HG03520 (cell line): ENCODE data around the gene TRMT112.

Experiments
- ATAC-seq: cut with Tn5 transposase; IDR thresholded peaks from one replicate; pipeline ENCODE4 v1.9.1; 2021; ENCODE audit warnings: mild to moderate bottlenecking, moderate library complexity; ENCODE audit not compliant: unreplicated experiment

TRMT112 gene

DNA sequence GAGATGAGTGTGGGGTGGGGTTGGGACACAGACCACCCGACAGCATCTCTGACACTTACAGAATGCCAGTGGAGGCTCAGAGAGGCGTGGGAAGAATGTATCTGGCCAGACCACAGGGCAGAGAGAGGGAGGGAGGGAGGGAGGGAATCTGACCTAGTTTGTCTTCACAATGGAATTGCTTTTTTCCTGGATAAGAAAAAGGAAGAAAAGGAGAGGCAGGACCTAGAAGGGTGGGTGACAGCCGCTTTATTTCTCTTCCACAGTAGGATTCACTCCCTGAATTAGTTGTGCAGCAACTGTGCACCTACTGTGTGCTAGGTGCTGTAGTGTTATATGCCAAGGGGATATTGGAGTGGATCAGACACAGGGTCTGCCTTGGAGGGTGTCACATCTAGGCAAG, 22.6 kb downstream of the TRMT112 start:
- no peak for ATAC-seq

DNA sequence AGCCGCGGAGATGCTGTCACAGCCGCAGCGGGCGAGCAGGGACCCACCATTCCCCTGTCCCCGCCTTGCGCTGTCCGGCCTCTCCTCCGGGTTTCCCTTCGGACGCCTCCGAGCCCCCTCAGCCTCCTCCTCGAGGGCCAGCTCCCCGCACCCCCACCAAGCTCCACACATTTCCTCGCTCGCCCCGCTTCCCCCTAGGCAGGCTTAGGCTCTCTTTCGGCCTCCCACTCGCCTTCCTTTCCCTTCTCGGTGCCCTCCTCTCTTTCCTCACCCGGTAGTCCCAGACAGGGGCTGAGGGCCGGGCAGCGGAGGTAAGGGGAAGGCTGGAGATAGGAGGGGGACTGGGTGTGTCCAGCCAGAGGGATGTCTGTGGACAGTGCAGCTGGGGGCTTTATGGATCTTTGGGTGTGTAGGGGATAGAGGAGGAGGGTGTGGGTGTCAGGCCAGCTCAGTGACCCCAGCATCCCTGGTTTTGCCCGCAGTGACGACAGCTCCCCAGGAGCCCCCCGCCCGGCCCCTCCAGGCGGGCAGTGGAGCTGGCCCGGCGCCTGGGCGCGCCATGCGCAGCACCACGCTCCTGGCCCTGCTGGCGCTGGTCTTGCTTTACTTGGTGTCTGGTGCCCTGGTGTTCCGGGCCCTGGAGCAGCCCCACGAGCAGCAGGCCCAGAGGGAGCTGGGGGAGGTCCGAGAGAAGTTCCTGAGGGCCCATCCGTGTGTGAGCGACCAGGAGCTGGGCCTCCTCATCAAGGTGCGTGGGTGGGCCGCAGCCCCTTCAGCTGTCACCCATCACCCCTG, 24.7 kb downstream of the TRMT112 start:
- ATAC-seq: no peak

DNA sequence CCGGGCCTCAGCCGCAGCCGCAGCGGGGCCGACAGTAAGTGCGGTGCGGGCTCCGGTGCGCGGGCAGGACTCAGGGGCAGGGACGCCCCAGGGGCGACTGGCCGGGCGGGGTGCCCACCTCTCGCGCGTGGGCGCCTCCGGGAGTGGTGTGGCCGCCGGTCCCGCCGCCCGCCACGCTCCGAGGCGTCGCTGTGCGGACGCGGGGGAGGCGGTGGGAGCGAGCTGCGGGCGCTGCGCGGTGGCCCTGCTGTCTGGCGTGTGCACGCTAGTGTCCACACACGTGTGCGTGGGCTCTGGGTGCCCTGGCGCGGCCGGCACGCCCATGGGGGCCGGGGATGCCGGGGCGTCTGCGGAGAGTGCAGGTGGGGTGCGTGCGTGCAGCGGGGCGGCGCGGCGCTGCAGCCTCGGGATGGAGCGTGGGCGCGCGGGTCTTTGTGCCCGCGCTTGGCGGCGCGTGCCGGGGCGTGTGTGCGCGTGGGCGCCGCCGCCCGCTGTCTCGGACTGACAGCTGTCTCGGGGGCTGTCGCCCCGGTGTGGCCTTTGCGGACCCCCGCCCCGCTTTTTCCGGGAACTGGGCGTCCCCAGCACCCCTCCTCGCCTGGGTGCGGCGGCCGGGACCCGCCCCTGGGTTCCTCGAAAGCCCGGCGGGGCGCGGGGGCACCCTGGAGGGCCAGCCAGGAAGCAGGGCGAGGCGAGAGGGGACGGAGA, 25.5 kb downstream of the TRMT112 start:
- ATAC-seq: no peak

DNA sequence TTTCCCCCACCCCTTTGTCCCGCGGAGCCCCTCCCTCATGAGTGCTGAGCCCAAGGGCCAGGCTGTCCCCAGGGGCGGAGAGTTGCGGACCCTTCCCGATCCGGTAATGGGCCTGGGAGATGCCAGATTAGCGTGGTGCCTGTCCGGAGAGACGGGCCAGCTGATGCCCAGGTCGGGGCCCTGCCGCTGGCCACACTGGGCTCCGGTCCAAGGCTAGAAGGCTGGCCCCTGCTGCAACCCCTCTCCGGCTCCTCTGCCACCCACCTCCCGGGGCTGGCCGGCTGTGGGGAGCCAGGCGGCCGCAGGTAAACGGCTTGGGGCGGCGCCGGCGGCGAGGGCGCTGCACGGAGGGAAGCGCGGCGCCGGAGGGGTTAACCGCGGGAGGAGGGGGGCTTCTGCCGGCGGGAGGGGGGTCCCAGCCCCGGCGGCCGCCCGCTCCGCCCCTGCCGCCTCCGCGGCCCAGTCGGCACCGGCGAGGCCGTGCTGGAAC, 26.1 kb downstream of the TRMT112 start, which contains the start of gene KCNK4:
Gene KCNK4 (plus strand): TSS at position 41 of the 490 bp plus-strand sequence. CDS start 1,717 bp downstream, outside the sequence.
- ATAC-seq: no peak

DNA sequence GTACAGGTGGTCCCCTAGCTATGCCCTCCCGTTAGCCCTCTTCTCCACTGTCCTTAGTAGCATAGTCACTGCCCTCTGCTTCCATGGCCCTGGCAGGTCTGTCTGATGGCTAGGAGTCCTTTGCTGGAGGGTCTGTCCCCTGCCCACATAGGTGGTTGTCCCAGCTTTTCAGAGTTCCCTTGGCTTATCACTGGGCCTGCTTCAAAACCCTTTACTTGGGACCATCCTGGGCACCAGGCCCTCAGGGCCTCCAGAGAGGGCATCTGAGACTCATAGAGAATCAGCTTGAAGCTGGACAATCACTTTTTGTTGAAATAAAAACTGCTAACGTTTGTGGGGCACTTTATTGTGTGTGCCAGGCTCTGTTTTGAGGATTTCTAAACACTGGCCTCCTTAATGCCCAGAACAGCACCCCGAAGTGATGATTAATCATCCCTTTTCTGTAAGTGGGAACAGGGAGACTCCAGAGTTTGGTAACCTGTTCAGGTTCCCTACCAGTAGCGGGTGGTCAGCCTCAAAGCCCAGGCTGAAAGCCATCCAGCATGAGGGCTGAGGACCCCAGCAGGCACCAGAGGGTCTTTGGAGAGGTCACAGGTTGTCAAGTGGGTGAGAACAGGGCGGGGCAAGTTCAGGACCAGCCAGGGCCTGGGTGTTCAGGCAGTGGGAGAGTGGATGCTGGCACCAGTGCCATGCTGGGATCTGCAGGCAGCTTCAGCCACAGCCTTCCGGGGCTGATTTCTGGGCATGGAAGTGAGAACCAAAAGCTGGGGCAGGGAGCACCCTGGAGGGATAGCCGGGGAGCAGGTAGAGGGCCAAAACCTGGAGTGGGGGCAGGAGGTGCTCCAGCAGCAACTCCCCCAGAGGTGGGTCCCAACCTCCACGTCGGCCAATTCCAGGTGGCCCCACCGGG, 26.8 kb downstream of the TRMT112 start:
- no peak for ATAC-seq

GRCh38 chr11:64289002-64289564, 28.3 kb downstream of the TRMT112 start:
- no peak for ATAC-seq

GRCh38 chr11:64288353-64288750, 29.0 kb downstream of the TRMT112 start:
- no peak for ATAC-seq

DNA sequence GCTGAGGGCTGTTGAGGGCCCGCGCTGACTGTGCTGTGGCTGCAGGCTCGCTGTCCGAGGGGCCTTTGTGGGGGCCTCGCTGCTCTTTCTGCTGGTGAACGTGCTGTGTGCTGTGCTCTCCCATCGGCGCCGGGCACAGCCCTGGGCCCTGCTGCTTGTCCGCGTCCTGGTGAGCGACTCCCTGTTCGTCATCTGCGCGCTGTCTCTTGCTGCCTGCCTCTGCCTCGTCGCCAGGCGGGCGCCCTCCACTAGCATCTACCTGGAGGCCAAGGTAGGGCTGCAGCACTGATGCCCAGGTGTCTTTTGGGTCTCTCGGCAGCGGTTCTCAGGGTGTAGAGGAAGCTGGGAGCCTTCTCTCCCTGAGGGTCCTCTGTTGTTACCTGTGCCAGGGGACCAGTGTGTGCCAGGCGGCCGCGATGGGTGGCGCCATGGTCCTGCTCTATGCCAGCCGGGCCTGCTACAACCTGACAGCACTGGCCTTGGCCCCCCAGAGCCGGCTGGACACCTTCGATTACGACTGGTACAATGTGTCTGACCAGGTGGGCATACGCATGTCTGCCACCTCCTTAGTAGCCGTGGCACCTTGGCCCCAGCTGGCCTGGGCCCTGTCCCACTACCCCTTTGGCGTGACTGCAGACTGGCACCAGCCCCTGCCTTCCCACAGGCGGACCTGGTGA, 29.5 kb downstream of the TRMT112 start:
- no peak for ATAC-seq

DNA sequence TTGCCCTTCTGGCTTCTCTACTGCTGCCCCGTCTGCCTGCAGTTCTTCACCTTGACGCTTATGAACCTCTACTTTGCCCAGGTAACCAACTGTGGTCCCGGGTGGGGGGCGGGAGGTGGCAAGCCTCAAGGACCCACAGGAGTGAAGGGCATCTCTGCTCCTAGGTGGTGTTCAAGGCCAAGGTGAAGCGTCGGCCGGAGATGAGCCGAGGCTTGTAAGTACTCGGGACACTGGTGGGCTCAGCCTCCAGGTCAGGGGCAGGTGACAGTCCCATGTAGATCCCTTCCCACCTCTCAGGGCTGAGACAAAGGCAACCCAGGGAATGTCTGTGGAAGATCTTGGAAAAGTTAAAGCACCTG, 30.6 kb downstream of the TRMT112 start:
- no peak for ATAC-seq

GRCh38 chr11:64285885-64286800, 31.2 kb downstream of the TRMT112 start:
- ATAC-seq: no peak

GRCh38 chr11:64284962-64285884, 32.1 kb downstream of the TRMT112 start, which contains the start of gene GPR137:
TSS of gene GPR137 (plus strand) at chr11:64285848. CDS start at chr11:64286525, 677 bp downstream.
- ATAC-seq: peak; percentile 54

DNA sequence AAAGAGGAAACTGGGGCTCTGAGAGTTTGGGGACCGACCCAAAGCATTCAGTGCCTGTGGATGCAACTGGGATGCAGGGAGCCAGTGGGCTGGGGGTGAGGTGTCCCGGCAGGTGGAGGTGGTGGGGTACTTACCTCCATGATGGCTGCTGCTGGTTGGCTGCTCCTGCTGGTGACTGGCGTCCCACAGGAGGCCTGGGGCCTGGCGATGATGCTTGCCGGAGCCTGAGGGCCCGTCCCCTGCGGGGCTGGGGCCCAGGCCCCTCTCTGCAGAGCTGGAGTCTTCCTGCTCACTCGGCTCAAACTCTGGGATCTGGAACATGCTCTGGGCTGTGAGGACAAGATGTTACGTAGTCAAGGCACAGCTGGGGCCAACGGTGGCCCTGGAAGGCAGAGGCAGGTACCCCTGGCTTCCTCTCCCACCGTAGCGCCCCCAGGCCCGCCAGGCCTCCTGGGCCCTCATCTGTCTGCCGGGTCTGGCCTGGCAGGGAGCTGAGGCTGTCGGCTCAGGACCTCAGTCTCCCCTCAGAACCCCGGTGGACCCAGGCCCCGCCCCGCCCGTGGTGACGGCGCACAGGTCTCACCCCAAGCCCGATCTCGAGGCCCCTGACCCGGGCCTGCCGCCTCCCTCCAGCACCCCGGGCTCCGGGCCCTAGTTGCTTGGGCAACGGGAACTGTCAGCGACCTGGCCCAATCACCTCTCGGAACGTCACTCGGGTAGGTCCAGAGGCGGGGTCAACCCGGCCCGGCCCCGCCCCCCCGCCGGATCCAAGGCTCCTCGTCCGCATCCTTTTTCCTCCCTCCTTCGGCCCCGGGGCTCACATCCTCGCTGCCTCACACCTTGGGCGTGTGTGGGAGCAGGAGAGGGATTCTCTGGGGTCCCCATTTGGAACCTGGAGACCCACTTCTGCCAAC, 33.1 kb downstream of the TRMT112 start, which contains the start of gene BAD:
Gene BAD (minus strand): TSS at position 618 of the 914 bp plus-strand sequence. CDS start 297 bp downstream, at position 321.
- ATAC-seq: peak; percentile 64

DNA sequence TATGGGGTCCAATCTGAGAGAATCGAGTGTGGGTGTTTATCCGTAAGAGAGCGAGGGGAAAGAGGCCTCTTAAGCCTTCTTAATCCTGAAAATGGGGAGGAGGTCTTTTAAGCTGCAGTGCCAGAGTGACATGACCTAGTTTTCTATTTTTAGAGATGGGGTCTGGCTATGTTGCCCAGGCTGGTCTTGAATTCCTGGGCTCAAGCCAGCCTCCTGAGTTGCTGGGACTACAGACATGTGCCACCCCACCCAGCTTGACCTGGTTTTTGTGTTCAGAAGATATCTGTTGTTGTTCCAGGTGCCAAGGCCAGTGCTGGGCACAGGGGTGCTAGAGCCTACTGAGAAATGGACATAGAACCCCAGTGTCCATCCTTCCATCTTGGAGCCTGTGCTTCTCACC, 34.3 kb downstream of the TRMT112 start:
- ATAC-seq: no peak

GRCh38 chr11:64281957-64282770, 35.2 kb downstream of the TRMT112 start:
- ATAC-seq: no peak

GRCh38 chr11:64278576-64279190, 38.7 kb downstream of the TRMT112 start:
- ATAC-seq: no peak
